Panc1 (cell line): Measurements from ENCODE around the gene PNKD. TPM values are rescaled to one million over a fixed set of nuclear protein-coding genes. Genes with fewer than 3 reads are reported as not detected.

Experiments
- ATAC-seq: fragments of 200-7000 bp; cut with Tn5 transposase; 2 replicates; pipeline ENCODE4 v1.9.1; 2020; ENCODE audit warnings: mild to moderate bottlenecking, moderate library complexity
- BruUV-seq: library from RNA; stranded (reverse); fragments of 400-500 nt; replicated peaks from 2 replicates; lab custom pipeline; 2021; lab: Mats Ljungman, UMichigan
- CTCF ChIA-PET: fragments of 300-600 bp; sonication (Branson Sonifier 250); formaldehyde crosslinking; loops from one replicate; lab custom pipeline; 2022; ENCODE audit warnings: antibody characterized with exemption; lab: Charles Lee
- POLR2A ChIA-PET: fragments of 300-600 bp; sonication (Branson Sonifier 250); formaldehyde crosslinking; loops from one replicate; lab custom pipeline; 2022; ENCODE audit warnings: antibody characterized with exemption; lab: Charles Lee
- DNase-seq: peaks from one replicate; pipeline ENCODE4 v3.0.0-alpha.2; 2010; ENCODE audit warnings: low read depth, low spot score
- H3K27ac ChIP-seq: 2 replicates; pipeline ENCODE4 v1.5.1; 2011; ENCODE audit warnings: mild to moderate bottlenecking, low read length, inconsistent platforms
- H3K27me3 ChIP-seq: fragments of 200-500 bp; sonication (Bioruptor generic); 2 replicates; pipeline ENCODE4 v1.6.0; 2014; ENCODE audit warnings: low read length, inconsistent platforms; ENCODE audit not compliant: control insufficient read depth, insufficient read depth
- H3K36me3 ChIP-seq: fragments of 200-500 bp; sonication (Bioruptor generic); 2 replicates; pipeline ENCODE4 v1.5.1; 2014; ENCODE audit warnings: inconsistent platforms, mild to moderate bottlenecking, low read length, moderate library complexity; ENCODE audit not compliant: control insufficient read depth, insufficient read depth
- H3K4me1 ChIP-seq: 2 replicates; pipeline ENCODE4 v1.5.1; 2011; ENCODE audit warnings: inconsistent platforms, mild to moderate bottlenecking, low read length, moderate library complexity; ENCODE audit not compliant: control insufficient read depth, insufficient read depth
- H3K4me3 ChIP-seq, 2 experiments: 2 replicates each; pipeline ENCODE4 v1.5.1; 2011 to 2012; ENCODE audit warnings: low read depth in 2 of 2, low read length in 2 of 2, mild to moderate bottlenecking in 2 of 2, inconsistent platforms in 1 of 2, moderate library complexity in 1 of 2
- H3K9me3 ChIP-seq: fragments of 200-500 bp; sonication (Bioruptor generic); 2 replicates; pipeline ENCODE4 v1.5.1; 2014; ENCODE audit warnings: low read depth, mild to moderate bottlenecking, inconsistent platforms, low read length, moderate library complexity; ENCODE audit not compliant: control insufficient read depth, insufficient read depth
- POLR2AphosphoS5 ChIP-seq: IDR thresholded peaks from 2 replicates; pipeline ENCODE4 v1.6.1; 2012; ENCODE audit warnings: mild to moderate bottlenecking, low read depth, low read length, moderate library complexity
- SIN3A ChIP-seq: IDR thresholded peaks from 2 replicates; pipeline ENCODE4 v1.6.1; 2012; ENCODE audit warnings: low read depth, mild to moderate bottlenecking, low read length, moderate library complexity, borderline replicate concordance; ENCODE audit not compliant: insufficient read depth
- TCF7L2 ChIP-seq: IDR thresholded peaks from 2 replicates; pipeline ENCODE4 v1.6.1; 2011; ENCODE audit warnings: mild to moderate bottlenecking, low read depth, low read length, inconsistent platforms
- in situ Hi-C: cut with HindIII; loops from 2 replicates; pipeline ENCODE4 v1.10.0; 2016; ENCODE audit warnings: low sequenced_read_pairs, low pct_unique_long_range_greater_than_20kb
- intact Hi-C: fragments of 100-400 bp; cut with micrococcal nuclease; formaldehyde crosslinking; loops from one replicate; pipeline ENCODE4 v1.10.0; 2022; ENCODE audit not compliant: unreplicated experiment
- total RNA-seq: library from RNA; stranded (reverse); gene quantifications from one replicate; pipeline ENCODE4 v1.2.1, GENCODE V29; 2021; ENCODE audit not compliant: unreplicated experiment
- TF ChIP-seq, protein P1 (sequence below): fragments of 450-650 bp; IDR thresholded peaks from 2 replicates; pipeline ENCODE4 v1.5.1; 2017; ENCODE audit warnings: mild to moderate bottlenecking
- TF ChIP-seq, protein P2 (sequence below), 2 experiments: IDR thresholded peaks; 2 replicates each; pipeline ENCODE4 v1.6.1; 2011 to 2012; ENCODE audit warnings: low read depth in 2 of 2, control low read depth in 1 of 2, low read length in 1 of 2, mild to moderate bottlenecking in 1 of 2, moderate library complexity in 1 of 2; ENCODE audit not compliant: insufficient read depth in 1 of 2

PNKD gene
- total RNA-seq, 1 experiment from 2014 or later, result 49.0 TPM

DNA sequence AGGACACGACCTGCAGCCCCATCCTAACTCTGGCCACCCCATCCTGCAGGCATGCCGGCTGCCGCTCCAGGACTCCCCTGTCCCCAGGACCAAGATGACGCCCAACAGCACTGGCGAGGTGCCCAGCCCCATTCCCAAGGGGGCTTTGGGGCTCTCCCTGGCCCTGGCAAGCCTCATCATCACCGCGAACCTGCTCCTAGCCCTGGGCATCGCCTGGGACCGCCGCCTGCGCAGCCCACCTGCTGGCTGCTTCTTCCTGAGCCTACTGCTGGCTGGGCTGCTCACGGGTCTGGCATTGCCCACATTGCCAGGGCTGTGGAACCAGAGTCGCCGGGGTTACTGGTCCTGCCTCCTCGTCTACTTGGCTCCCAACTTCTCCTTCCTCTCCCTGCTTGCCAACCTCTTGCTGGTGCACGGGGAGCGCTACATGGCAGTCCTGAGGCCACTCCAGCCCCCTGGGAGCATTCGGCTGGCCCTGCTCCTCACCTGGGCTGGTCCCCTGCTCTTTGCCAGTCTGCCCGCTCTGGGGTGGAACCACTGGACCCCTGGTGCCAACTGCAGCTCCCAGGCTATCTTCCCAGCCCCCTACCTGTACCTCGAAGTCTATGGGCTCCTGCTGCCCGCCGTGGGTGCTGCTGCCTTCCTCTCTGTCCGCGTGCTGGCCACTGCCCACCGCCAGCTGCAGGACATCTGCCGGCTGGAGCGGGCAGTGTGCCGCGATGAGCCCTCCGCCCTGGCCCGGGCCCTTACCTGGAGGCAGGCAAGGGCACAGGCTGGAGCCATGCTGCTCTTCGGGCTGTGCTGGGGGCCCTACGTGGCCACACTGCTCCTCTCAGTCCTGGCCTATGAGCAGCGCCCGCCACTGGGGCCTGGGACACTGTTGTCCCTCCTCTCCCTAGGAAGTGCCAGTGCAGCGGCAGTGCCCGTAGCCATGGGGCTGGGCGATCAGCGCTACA is 7.4 kb upstream of the PNKD start:
- intact Hi-C loops, result no loop called here
- Histone ChIP-seq H3K9me3 (no peaks in the 10 kb centered on the region), H3K4me3 (no peak overlapping the region), H3K36me3 (peaks cover 8% of the 10 kb centered on the region), H3K4me1 (peaks cover 8% of the 10 kb centered on the region; the same call in 1 of the 2 replicates), H3K27ac (no peak overlapping the region), H3K27me3 (no peaks in the 10 kb centered on the region)
- TF ChIP-seq TCF7L2 (no peak), SIN3A (no peak), POLR2AphosphoS5 (no peak)
- TF ChIP-seq, protein P1, sequence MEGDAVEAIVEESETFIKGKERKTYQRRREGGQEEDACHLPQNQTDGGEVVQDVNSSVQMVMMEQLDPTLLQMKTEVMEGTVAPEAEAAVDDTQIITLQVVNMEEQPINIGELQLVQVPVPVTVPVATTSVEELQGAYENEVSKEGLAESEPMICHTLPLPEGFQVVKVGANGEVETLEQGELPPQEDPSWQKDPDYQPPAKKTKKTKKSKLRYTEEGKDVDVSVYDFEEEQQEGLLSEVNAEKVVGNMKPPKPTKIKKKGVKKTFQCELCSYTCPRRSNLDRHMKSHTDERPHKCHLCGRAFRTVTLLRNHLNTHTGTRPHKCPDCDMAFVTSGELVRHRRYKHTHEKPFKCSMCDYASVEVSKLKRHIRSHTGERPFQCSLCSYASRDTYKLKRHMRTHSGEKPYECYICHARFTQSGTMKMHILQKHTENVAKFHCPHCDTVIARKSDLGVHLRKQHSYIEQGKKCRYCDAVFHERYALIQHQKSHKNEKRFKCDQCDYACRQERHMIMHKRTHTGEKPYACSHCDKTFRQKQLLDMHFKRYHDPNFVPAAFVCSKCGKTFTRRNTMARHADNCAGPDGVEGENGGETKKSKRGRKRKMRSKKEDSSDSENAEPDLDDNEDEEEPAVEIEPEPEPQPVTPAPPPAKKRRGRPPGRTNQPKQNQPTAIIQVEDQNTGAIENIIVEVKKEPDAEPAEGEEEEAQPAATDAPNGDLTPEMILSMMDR, result no peak
- TF ChIP-seq, protein P2, sequence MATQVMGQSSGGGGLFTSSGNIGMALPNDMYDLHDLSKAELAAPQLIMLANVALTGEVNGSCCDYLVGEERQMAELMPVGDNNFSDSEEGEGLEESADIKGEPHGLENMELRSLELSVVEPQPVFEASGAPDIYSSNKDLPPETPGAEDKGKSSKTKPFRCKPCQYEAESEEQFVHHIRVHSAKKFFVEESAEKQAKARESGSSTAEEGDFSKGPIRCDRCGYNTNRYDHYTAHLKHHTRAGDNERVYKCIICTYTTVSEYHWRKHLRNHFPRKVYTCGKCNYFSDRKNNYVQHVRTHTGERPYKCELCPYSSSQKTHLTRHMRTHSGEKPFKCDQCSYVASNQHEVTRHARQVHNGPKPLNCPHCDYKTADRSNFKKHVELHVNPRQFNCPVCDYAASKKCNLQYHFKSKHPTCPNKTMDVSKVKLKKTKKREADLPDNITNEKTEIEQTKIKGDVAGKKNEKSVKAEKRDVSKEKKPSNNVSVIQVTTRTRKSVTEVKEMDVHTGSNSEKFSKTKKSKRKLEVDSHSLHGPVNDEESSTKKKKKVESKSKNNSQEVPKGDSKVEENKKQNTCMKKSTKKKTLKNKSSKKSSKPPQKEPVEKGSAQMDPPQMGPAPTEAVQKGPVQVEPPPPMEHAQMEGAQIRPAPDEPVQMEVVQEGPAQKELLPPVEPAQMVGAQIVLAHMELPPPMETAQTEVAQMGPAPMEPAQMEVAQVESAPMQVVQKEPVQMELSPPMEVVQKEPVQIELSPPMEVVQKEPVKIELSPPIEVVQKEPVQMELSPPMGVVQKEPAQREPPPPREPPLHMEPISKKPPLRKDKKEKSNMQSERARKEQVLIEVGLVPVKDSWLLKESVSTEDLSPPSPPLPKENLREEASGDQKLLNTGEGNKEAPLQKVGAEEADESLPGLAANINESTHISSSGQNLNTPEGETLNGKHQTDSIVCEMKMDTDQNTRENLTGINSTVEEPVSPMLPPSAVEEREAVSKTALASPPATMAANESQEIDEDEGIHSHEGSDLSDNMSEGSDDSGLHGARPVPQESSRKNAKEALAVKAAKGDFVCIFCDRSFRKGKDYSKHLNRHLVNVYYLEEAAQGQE (IDR thresholded peaks at IDR 0.05; ENCODE audit: insufficient read depth in 1 of 2, low read depth in 2 of 2, low read length in 1 of 2), result no peak
- CTCF ChIA-PET, result no interaction called here
- in situ Hi-C loops, result no loop called here
- no TSS peak for BruUV-seq
- ATAC-seq, result no peak
- no peak for DNase-seq
- POLR2A ChIA-PET, result interaction anchor here (0.5 kb wide), 1 partner anchor 12 kb away, joined by 4 read pairs; no protein-coding TSS in a partner anchor

DNA sequence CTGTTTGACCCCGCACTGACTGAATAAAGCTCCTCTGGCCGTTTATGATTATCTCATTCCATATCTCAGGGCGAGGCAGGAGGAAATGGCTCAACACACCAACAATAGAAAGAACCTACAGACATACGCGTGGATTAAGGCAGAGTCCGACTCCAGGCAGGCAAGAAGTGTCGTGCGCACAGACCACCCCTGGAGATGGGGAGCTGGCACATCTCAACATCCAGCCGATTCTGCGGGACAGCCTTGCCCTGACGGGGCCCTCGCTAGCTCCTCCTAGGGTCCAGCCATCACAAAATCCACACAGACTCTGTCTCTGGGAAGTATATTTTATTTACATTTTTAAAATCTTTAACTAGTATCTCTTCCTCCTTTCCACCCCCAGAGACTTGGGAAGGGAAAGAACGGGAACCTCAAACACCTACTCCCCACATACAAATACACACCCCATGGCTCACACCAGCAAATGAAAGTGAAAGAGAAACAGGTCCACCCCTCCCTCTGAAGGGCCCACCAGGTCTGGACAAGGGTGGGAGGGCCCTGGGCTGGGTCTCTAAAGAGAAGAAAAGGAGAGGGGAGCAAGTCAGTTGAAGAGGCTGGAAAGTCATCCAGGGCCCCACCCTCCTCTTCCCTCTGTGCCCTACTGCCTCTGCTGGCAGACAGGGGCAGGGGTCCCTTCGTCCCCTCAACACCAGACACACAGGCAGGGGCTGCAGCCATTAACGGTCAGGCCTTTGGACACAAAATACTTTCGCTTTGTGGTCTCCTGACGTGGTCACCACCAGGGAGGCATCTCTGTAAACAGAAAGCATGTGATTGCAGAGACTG is 6.3 kb upstream of the PNKD start:
- CTCF ChIA-PET, result no interaction called here
- Histone ChIP-seq H3K27me3 (no peaks in the 10 kb centered on the region), H3K36me3 (peaks cover 8% of the 10 kb centered on the region), H3K27ac (no peak overlapping the region), H3K4me3 (no peak overlapping the region), H3K9me3 (no peaks in the 10 kb centered on the region), H3K4me1 (peaks cover 8% of the 10 kb centered on the region; the same call in 1 of the 2 replicates)
- TF ChIP-seq, protein P2 (IDR thresholded peaks at IDR 0.05; ENCODE audit: insufficient read depth in 1 of 2, low read depth in 2 of 2, low read length in 1 of 2), result no peak
- TF ChIP-seq, protein P1, result no peak; the same call in 1 of the 2 replicates
- no peak for TF ChIP-seq TCF7L2
- no peak for TF ChIP-seq SIN3A
- no peak for TF ChIP-seq POLR2AphosphoS5
- POLR2A ChIA-PET, result no interaction called here
- ATAC-seq (no peak), DNase-seq (no peak)
- BruUV-seq, result TSS peak; percentile 42
- intact Hi-C loops (no loop called here), in situ Hi-C loops (no loop called here)
